Ovary (tissue), 10 donors: Measurements from ENCODE around the gene RBM47. TPM values are rescaled to one million over a fixed set of nuclear protein-coding genes. Genes with fewer than 3 reads are reported as not detected.

ENCODE experiments used
- DNase-seq, 5 donors: peaks; one replicate each; pipeline ENCODE4 v3.0.0-alpha.2; 2019 to 2020
- H3K27ac ChIP-seq, 2 donors: fragments of 200-600 bp; one replicate each; pipeline versions ENCODE4 v1.5.1 to v1.8.0; 2019 to 2022
- H3K27me3 ChIP-seq: fragments of 200-600 bp; one replicate; pipeline ENCODE4 v1.8.0; 2022
- H3K36me3 ChIP-seq: fragments of 200-600 bp; sonication (generic); one replicate; pipeline ENCODE4 v1.5.1; 2019
- H3K4me1 ChIP-seq: one replicate; pipeline ENCODE4 v1.8.1; 2013; ENCODE audit warnings: mild to moderate bottlenecking, moderate library complexity; ENCODE audit not compliant: insufficient read depth
- H3K4me3 ChIP-seq: fragments of 200-600 bp; sonication (generic); one replicate; pipeline ENCODE4 v1.5.1; 2017
- H3K9me3 ChIP-seq, 2 donors: fragments of 200-600 bp in 1 of 2; sonication (generic) in 1 of 2; one replicate each; pipeline versions ENCODE4 v1.5.1 to v1.8.1; 2013 to 2019; ENCODE audit warnings: mild to moderate bottlenecking in 1 of 2, moderate library complexity in 1 of 2
- EP300 ChIP-seq: sonication (generic); formaldehyde crosslinking; IDR thresholded peaks from one replicate; pipeline ENCODE4 v1.6.1; 2017; ENCODE audit warnings: antibody characterized with exemption
- POLR2A ChIP-seq: fragments of 450-650 bp; IDR thresholded peaks from one replicate; pipeline ENCODE4 v1.6.1; 2017; ENCODE audit warnings: antibody characterized with exemption, mild to moderate bottlenecking, moderate library complexity
- WGBS, 3 donors: extraction: QIAGEN DNeasy Blood & Tissue Kit in 1 of 3; methylation state at CpG; one replicate each; pipeline versions ENCODE4 v1.1.5 to v1.1.7; 2013 to 2017; 5-methylcytosine and 5-hydroxymethylcytosine counted together
- intact Hi-C, 4 donors: fragments of 100-400 bp; cut with DNase I; formaldehyde crosslinking; loops; one replicate each; pipeline versions ENCODE4 v1.11.0 to v1.15.1; 2022 to 2023
- long read RNA-seq, 3 donors: library from polyadenylated mRNA in 2 of 3; unstranded in 2 of 3; transcript quantifications; one replicate each; pipeline ENCODE4 v2.0.0 and lab custom pipeline, GENCODE V29; 2021 to 2026
- polyA plus RNA-seq, 2 donors: library from polyadenylated mRNA; stranded (reverse); fragments of 200-250 nt in 1 of 2; fragments of 350-450 nt in 1 of 2; fragmentation: Illumina TruSeq in 1 of 2; extraction: RNeasy Lipid Tissue Mini Kit (QIAGEN cat#74804) in 1 of 2; gene quantifications; one replicate each; pipeline ENCODE4 v1.2.3, GENCODE V29; 2013 to 2014
- total RNA-seq, 7 donors: library from RNA; depleted of rRNA in 2 of 7; stranded (reverse); fragments of >200 nt in 2 of 7; fragmentation: NEBNext Ultra II Directional in 3 of 7; extraction: Animal tissue kit (Norgen Biotek cat#: 25700) in 3 of 7; gene quantifications; one replicate each; pipeline versions ENCODE4 v1.1.0 to v1.2.4, GENCODE V29; 2016 to 2023
- TF ChIP-seq, protein P1 (sequence below), 3 donors: fragments of 450-650 bp in 2 of 3; fragments of 200-600 bp in 1 of 3; IDR thresholded peaks; one replicate each; pipeline versions ENCODE4 v1.5.1 to v1.8.0; 2016 to 2022; ENCODE audit warnings: antibody characterized with exemption in 3 of 3, mild to moderate bottlenecking in 1 of 3
- donor health status: DM: no; HTN: no; CAD: no; lungs with moderate emphysema.
- donor health status: DM: no; HTN: no; CAD: no.
- donor health status: Bipolar disorder and iron deficiency.
- donor health status: DM: yes; HTN: yes; CAD: no.
- donor health status: DM: no; HTN: no; CAD: no.
- donor health status: DM: yes; HTN: yes; CAD: no.

RBM47 gene
- total RNA-seq (10 to 100 TPM in 4 of 7 donors, 1 to 10 TPM in 3; 4.2 to 92.8 (median 14.3) TPM), polyA plus RNA-seq (10 to 100 TPM in 1 of 2 donors, 1 to 10 TPM in 1; 2.7 to 10.3 TPM)
- long read RNA-seq, donor 1, partial matches to known transcripts, result 1 of 8 reads
- long read RNA-seq, donor 1, other reads (novel, unspliced or antisense), result 7 of 8 reads
- long read RNA-seq, donor 2, full-length matches to known transcripts, result 1 of 1 reads
- long read RNA-seq, donor 2, partial matches to known transcripts, result 0 of 1 reads
- long read RNA-seq, donor 2, other reads (novel, unspliced or antisense), result 0 of 1 reads
- long read RNA-seq, donor 3, full-length matches to known transcripts, result 12 of 25 reads
- long read RNA-seq, donor 3, partial matches to known transcripts, result 2 of 25 reads
- long read RNA-seq, donor 3, other reads (novel, unspliced or antisense), result 11 of 25 reads

GRCh38 chr4:40629401-40630334 lies at the start of gene RBM47:
RBM47 (minus strand) TSS chr4:40629864; CDS start chr4:40438893, 190,971 bp downstream.
- H3K4me1 ChIP-seq, result peaks cover 2% of the 10 kb centered on the region
- peak; percentile 65 to 80 (median 73) for DNase-seq
- H3K4me3 ChIP-seq, result peak within 1 kb of the TSS; percentile 42
- TF ChIP-seq EP300 (no peak), POLR2A (no peak)
- TF ChIP-seq, protein P1, sequence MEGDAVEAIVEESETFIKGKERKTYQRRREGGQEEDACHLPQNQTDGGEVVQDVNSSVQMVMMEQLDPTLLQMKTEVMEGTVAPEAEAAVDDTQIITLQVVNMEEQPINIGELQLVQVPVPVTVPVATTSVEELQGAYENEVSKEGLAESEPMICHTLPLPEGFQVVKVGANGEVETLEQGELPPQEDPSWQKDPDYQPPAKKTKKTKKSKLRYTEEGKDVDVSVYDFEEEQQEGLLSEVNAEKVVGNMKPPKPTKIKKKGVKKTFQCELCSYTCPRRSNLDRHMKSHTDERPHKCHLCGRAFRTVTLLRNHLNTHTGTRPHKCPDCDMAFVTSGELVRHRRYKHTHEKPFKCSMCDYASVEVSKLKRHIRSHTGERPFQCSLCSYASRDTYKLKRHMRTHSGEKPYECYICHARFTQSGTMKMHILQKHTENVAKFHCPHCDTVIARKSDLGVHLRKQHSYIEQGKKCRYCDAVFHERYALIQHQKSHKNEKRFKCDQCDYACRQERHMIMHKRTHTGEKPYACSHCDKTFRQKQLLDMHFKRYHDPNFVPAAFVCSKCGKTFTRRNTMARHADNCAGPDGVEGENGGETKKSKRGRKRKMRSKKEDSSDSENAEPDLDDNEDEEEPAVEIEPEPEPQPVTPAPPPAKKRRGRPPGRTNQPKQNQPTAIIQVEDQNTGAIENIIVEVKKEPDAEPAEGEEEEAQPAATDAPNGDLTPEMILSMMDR (IDR thresholded peaks at IDR 0.05), result peak in 1 of 3 donors; percentile 9
- H3K9me3 ChIP-seq, result no peaks in the 10 kb centered on the region
- 2% methylated on average over 53 of the region's 53 CpGs for WGBS, 3 donors
- intact Hi-C loops, result no loop called here
- no peaks in the 10 kb centered on the region for H3K36me3 ChIP-seq
- H3K27ac ChIP-seq, result peak within 1 kb of the TSS in 1 of 2 donors; percentile 30
- no peaks in the 10 kb centered on the region for H3K27me3 ChIP-seq

DNA sequence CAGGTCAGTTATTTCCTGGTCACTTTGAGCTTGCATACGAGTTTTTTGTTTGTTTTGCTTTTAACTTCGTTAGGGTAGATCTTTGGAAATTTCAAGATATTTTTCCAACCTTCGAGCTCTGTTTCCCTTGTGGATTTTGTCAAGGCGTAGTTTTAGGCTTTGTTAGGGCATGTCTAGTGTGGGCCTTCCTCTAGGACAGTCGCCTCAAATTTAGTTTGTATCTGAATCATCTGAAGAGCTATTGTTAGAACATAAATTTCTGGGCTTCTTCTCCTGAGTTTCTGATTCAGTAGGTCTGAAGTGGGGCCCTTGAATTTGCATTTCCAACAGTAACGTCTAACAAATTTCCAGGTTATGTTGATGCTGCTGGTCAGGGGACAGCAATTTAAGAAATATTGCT lies 48.8 kb upstream of the RBM47 start:
- 67 to 78% (median 78%) methylated on average over 6 of the region's 6 CpGs for WGBS, 3 donors
- peaks cover under 1% of the 10 kb centered on the region for H3K4me1 ChIP-seq
- no peaks in the 10 kb centered on the region for H3K27me3 ChIP-seq
- H3K27ac ChIP-seq, result no peak overlapping the region
- no peak overlapping the region for H3K4me3 ChIP-seq
- no peaks in the 10 kb centered on the region for H3K36me3 ChIP-seq
- intact Hi-C loops, result no loop called here
- H3K9me3 ChIP-seq, result no peaks in the 10 kb centered on the region
- TF ChIP-seq EP300 (no peak), POLR2A (no peak)
- TF ChIP-seq, protein P1 (IDR thresholded peaks at IDR 0.05), result no peak
- DNase-seq, result no peak

DNA sequence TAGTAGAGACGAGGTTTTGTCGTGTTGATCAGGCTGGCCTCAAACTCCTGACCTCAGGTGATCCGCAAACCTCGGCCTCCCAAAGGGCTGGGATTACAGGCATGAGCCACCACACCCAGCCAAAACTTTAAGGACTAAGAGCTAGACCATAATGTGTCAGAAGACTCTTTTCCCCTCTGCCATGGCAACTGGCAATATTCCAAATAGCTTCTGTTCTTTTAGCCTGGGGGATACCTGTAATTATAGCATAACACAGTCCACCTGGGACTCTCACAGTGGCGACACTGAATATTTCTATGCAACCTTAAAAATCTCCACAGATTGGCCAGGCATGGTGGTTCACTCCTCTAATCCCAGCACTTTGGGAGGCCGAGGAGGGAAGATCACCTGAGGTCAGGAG lies 45.5 kb upstream of the RBM47 start:
- TF ChIP-seq, protein P1 (IDR thresholded peaks at IDR 0.05), result no peak
- no peak for TF ChIP-seq EP300
- no peak for TF ChIP-seq POLR2A
- Histone ChIP-seq H3K27me3 (no peaks in the 10 kb centered on the region), H3K9me3 (no peaks in the 10 kb centered on the region), H3K4me3 (no peak overlapping the region), H3K27ac (no peak overlapping the region), H3K4me1 (peaks cover 5% of the 10 kb centered on the region), H3K36me3 (no peaks in the 10 kb centered on the region)
- WGBS, 3 donors, result 84% methylated on average over 6 of the region's 6 CpGs
- intact Hi-C loops, result no loop called here
- DNase-seq, result no peak
